Keratinocyte (primary cell): ENCODE measurements around the gene STXBP2. TPM values are rescaled to one million over a fixed set of nuclear protein-coding genes. Genes with fewer than 3 reads are reported as not detected.

Experiments used
- DNase-seq: peaks from one replicate; pipeline ENCODE4 v3.0.0-alpha.2; 2011; ENCODE audit warnings: low read depth, missing footprints, low spot score
- FAIRE-seq: peaks from 2 replicates; lab custom pipeline; 2011; peaks lifted over from hg19 to GRCh38; lab: Jason Lieb, UNC
- H2AFZ ChIP-seq: 2 replicates; pipeline ENCODE4 v1.6.0; 2012; ENCODE audit warnings: low read length, control low read depth, inconsistent platforms; ENCODE audit not compliant: control insufficient read depth
- H3K27ac ChIP-seq: 2 replicates; pipeline ENCODE4 v1.5.1; 2011; ENCODE audit warnings: low read length; ENCODE audit not compliant: control insufficient read depth, insufficient read depth
- H3K27me3 ChIP-seq: 3 replicates; pipeline ENCODE4 v1.6.0; 2011; ENCODE audit warnings: low read length; ENCODE audit not compliant: control insufficient read depth, insufficient read depth; ENCODE audit errors: extremely low read depth
- H3K36me3 ChIP-seq, 2 experiments: 2 replicates in 1 of 2; 3 replicates in 1 of 2; pipeline ENCODE4 v1.5.1; 2011; ENCODE audit warnings: low read length in 2 of 2, mild to moderate bottlenecking in 1 of 2; ENCODE audit not compliant: control insufficient read depth in 2 of 2, insufficient read depth in 2 of 2; ENCODE audit errors: extremely low read depth in 1 of 2
- H3K4me1 ChIP-seq: 3 replicates; pipeline ENCODE4 v1.5.1; 2011; ENCODE audit warnings: low read length; ENCODE audit not compliant: control insufficient read depth, insufficient read depth; ENCODE audit errors: extremely low read depth
- H3K4me2 ChIP-seq: 3 replicates; pipeline ENCODE4 v1.6.0; 2011; ENCODE audit warnings: low read depth, low read length; ENCODE audit not compliant: control insufficient read depth, insufficient read depth; ENCODE audit errors: extremely low read depth
- H3K4me3 ChIP-seq, 3 experiments: fragments of 200-600 bp in 1 of 3; sonication (generic) in 1 of 3; 2 replicates in 2 of 3; 3 replicates in 1 of 3; pipeline ENCODE4 v1.5.1; 2011 to 2016; ENCODE audit warnings: low read length in 3 of 3, mild to moderate bottlenecking in 3 of 3, control low read depth in 2 of 3, inconsistent platforms in 1 of 3, low read depth in 1 of 3, mixed read lengths in 1 of 3, mixed run types in 1 of 3, moderate library complexity in 1 of 3; ENCODE audit not compliant: control insufficient read depth in 2 of 3, insufficient read depth in 2 of 3; ENCODE audit errors: extremely low read depth in 1 of 3
- H3K79me2 ChIP-seq: 2 replicates; pipeline ENCODE4 v1.6.0; 2012; ENCODE audit warnings: low read length; ENCODE audit not compliant: control insufficient read depth, insufficient read depth
- H3K9ac ChIP-seq: 3 replicates; pipeline ENCODE4 v1.6.0; 2011; ENCODE audit warnings: low read length; ENCODE audit not compliant: control insufficient read depth, insufficient read depth; ENCODE audit errors: extremely low read depth
- H3K9me1 ChIP-seq: 3 replicates; pipeline ENCODE4 v1.6.0; 2011; ENCODE audit warnings: low read length; ENCODE audit not compliant: control insufficient read depth, insufficient read depth; ENCODE audit errors: extremely low read depth
- H3K9me3 ChIP-seq: 2 replicates; pipeline ENCODE4 v1.5.1; 2012; ENCODE audit warnings: low read depth, low read length; ENCODE audit not compliant: control insufficient read depth
- H4K20me1 ChIP-seq: 3 replicates; pipeline ENCODE4 v1.6.0; 2011; ENCODE audit warnings: low read length; ENCODE audit not compliant: control insufficient read depth, insufficient read depth; ENCODE audit errors: extremely low read depth
- CTCF ChIP-seq, 3 experiments: IDR thresholded peaks in 1 of 3; conservative IDR thresholded peaks in 1 of 3; optimal IDR thresholded peaks in 1 of 3; 2 replicates in 2 of 3; 3 replicates in 1 of 3; pipeline versions ENCODE3 to v1.5.1; 2011; ENCODE audit warnings: low read length in 3 of 3, mild to moderate bottlenecking in 3 of 3, moderate library complexity in 2 of 3, control low read depth in 1 of 3, inconsistent platforms in 1 of 3; ENCODE audit not compliant: insufficient read depth in 2 of 3; ENCODE audit errors: extremely low read depth in 1 of 3
- EZH2 ChIP-seq: IDR thresholded peaks from one replicate; pipeline ENCODE4 v1.6.1; 2012; ENCODE audit warnings: inconsistent platforms, mild to moderate bottlenecking, low read length, moderate library complexity
- dilution Hi-C: fragments of 300-500 bp; cut with MboI; formaldehyde crosslinking; loops from one replicate; pipeline ENCODE4 v1.7.0; 2020; ENCODE audit warnings: low sequenced_read_pairs; ENCODE audit not compliant: extremely low pct_ligation_motif_present
- polyA plus RNA-seq, 5 experiments: library from polyadenylated mRNA; depleted of rRNA in 3 of 5; stranded (reverse) in 3 of 5; stranded (forward) in 1 of 5; unstranded in 1 of 5; fragments of >200 nt; gene quantifications; 1 replicate in 1 of 5; 2 replicates in 3 of 5; 3 replicates in 1 of 5; pipeline versions ENCODE4 v1.2.1 to v1.2.3, GENCODE V29; 2011 to 2012; ENCODE audit warnings: missing spikeins in 2 of 5, low read depth in 1 of 5, low replicate concordance in 1 of 5

Gene STXBP2
- polyA plus RNA-seq, 1 donor (not counting 4 experiments of a cell fraction or from before 2014, with no cell fraction given): 58.8 TPM

- FAIRE-seq: no peak
- peaks cover under 1% of the 10 kb centered on the region for H3K27me3 ChIP-seq
Measured at GRCh38 chr19:7663706-7664105, 26.8 kb downstream of the STXBP2 start.

GRCh38 chr19:7665076-7665475 lies 28.2 kb downstream of the STXBP2 start:
- dilution Hi-C loops: no loop called here
- no peak for TF ChIP-seq CTCF (optimal IDR thresholded peaks at IDR 0.05 in 1 of 3, IDR thresholded peaks at IDR 0.05 in 1 of 3, conservative IDR thresholded peaks at IDR 0.05 in 1 of 3; ENCODE audit: extremely low read depth in 1 of 3, insufficient read depth in 2 of 3, low read length in 3 of 3)
- no peak for TF ChIP-seq EZH2

More at GRCh38 chr19:7663706-7664105, 26.8 kb downstream of the STXBP2 start:
- Histone ChIP-seq H3K79me2 (no peaks in the 10 kb centered on the region), H3K4me3 (no peak overlapping the region), H3K9ac (no peak overlapping the region), H3K9me1 (no peaks in the 10 kb centered on the region), H3K4me1 (no peaks in the 10 kb centered on the region), H3K4me2 (no peak overlapping the region), H4K20me1 (no peaks in the 10 kb centered on the region), H3K9me3 (no peaks in the 10 kb centered on the region), H3K27ac (no peak overlapping the region), H2AFZ (no peak overlapping the region), H3K36me3 (no peaks in the 10 kb centered on the region)
- TF ChIP-seq EZH2 (no peak), CTCF (optimal IDR thresholded peaks at IDR 0.05 in 1 of 3, IDR thresholded peaks at IDR 0.05 in 1 of 3, conservative IDR thresholded peaks at IDR 0.05 in 1 of 3; ENCODE audit: extremely low read depth in 1 of 3, insufficient read depth in 2 of 3, low read length in 3 of 3) (no peak)
- DNase-seq: no peak
- dilution Hi-C loops: no loop called here

More at GRCh38 chr19:7665076-7665475, 28.2 kb downstream of the STXBP2 start:
- Histone ChIP-seq H3K4me3 (no peak overlapping the region), H2AFZ (no peak overlapping the region), H3K9me3 (no peaks in the 10 kb centered on the region), H3K79me2 (no peaks in the 10 kb centered on the region), H3K36me3 (no peaks in the 10 kb centered on the region), H3K27me3 (peaks cover 12% of the 10 kb centered on the region), H4K20me1 (no peaks in the 10 kb centered on the region), H3K27ac (no peak overlapping the region), H3K9me1 (no peaks in the 10 kb centered on the region), H3K4me1 (no peaks in the 10 kb centered on the region), H3K4me2 (no peak overlapping the region), H3K9ac (no peak overlapping the region)
- DNase-seq (no peak), FAIRE-seq (no peak)
